ENCODE data around the gene RESP18.

Gene RESP18

DNA sequence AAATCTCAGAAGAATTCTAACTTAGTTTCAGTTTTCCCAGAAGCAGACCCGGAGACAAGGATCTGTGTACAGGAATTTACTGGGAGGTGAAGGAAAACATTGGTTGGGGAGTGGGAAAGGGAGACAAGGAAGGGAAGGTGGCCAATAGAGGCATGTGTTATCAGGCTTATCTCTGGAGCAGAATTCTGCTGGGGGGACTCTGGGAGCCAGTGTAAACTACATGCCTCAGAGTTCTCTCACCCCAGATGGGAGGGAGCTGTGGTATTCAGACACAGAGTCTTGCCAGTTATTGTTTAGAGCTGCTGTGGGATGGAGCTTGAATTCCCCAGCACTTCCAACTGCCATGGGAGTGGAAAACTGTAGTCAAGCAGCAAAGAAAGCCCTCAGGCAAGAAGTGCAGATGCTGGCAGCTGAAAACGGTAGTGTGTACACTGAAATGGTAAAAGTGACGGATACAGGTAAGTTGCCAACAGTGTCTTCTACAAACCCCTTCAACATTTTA is 36.2 kb upstream of the RESP18 start (continued):
- TF ChIP-seq ZNF202 (tag by site-specific recombination; IDR thresholded peaks at IDR 0.05; ENCODE audit: borderline replicate concordance) (no peak), SP7 (tag by site-specific recombination; IDR thresholded peaks at IDR 0.05) (no peak), MEIS1 (CRISPR knock-in tag; IDR thresholded peaks at IDR 0.05; ENCODE audit: borderline replicate concordance) (no peak)
- TF ChIP-seq, protein P1, sequence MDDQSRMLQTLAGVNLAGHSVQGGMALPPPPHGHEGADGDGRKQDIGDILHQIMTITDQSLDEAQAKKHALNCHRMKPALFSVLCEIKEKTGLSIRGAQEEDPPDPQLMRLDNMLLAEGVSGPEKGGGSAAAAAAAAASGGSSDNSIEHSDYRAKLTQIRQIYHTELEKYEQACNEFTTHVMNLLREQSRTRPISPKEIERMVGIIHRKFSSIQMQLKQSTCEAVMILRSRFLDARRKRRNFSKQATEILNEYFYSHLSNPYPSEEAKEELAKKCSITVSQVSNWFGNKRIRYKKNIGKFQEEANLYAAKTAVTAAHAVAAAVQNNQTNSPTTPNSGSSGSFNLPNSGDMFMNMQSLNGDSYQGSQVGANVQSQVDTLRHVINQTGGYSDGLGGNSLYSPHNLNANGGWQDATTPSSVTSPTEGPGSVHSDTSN (CRISPR knock-in tag; IDR thresholded peaks at IDR 0.05), result no peak
- TF ChIP-seq, protein P2, sequence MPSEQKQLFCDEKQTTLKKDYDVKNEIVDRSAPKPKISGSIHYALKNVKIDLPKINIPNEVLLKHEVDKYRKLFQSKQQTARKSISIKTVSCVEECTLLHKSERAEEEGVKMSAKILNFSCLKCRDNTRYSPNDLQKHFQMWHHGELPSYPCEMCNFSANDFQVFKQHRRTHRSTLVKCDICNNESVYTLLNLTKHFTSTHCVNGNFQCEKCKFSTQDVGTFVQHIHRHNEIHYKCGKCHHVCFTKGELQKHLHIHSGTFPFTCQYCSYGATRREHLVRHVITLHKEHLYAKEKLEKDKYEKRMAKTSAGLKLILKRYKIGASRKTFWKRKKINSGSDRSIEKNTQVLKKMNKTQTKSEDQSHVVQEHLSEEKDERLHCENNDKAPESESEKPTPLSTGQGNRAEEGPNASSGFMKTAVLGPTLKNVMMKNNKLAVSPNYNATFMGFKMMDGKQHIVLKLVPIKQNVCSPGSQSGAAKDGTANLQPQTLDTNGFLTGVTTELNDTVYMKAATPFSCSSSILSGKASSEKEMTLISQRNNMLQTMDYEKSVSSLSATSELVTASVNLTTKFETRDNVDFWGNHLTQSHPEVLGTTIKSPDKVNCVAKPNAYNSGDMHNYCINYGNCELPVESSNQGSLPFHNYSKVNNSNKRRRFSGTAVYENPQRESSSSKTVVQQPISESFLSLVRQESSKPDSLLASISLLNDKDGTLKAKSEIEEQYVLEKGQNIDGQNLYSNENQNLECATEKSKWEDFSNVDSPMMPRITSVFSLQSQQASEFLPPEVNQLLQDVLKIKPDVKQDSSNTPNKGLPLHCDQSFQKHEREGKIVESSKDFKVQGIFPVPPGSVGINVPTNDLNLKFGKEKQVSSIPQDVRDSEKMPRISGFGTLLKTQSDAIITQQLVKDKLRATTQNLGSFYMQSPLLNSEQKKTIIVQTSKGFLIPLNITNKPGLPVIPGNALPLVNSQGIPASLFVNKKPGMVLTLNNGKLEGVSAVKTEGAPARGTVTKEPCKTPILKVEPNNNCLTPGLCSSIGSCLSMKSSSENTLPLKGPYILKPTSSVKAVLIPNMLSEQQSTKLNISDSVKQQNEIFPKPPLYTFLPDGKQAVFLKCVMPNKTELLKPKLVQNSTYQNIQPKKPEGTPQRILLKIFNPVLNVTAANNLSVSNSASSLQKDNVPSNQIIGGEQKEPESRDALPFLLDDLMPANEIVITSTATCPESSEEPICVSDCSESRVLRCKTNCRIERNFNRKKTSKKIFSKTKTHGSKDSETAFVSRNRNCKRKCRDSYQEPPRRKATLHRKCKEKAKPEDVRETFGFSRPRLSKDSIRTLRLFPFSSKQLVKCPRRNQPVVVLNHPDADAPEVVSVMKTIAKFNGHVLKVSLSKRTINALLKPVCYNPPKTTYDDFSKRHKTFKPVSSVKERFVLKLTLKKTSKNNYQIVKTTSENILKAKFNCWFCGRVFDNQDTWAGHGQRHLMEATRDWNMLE (tag by site-specific recombination; conservative IDR thresholded peaks at IDR 0.05; ENCODE audit: low read depth), result no peak
- TF ChIP-seq, protein P3, sequence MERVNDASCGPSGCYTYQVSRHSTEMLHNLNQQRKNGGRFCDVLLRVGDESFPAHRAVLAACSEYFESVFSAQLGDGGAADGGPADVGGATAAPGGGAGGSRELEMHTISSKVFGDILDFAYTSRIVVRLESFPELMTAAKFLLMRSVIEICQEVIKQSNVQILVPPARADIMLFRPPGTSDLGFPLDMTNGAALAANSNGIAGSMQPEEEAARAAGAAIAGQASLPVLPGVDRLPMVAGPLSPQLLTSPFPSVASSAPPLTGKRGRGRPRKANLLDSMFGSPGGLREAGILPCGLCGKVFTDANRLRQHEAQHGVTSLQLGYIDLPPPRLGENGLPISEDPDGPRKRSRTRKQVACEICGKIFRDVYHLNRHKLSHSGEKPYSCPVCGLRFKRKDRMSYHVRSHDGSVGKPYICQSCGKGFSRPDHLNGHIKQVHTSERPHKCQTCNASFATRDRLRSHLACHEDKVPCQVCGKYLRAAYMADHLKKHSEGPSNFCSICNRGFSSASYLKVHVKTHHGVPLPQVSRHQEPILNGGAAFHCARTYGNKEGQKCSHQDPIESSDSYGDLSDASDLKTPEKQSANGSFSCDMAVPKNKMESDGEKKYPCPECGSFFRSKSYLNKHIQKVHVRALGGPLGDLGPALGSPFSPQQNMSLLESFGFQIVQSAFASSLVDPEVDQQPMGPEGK (tag by site-specific recombination; IDR thresholded peaks at IDR 0.05), result 0 out of 2 replicates have a peak, but pooled peaks have one; percentile 11

DNA sequence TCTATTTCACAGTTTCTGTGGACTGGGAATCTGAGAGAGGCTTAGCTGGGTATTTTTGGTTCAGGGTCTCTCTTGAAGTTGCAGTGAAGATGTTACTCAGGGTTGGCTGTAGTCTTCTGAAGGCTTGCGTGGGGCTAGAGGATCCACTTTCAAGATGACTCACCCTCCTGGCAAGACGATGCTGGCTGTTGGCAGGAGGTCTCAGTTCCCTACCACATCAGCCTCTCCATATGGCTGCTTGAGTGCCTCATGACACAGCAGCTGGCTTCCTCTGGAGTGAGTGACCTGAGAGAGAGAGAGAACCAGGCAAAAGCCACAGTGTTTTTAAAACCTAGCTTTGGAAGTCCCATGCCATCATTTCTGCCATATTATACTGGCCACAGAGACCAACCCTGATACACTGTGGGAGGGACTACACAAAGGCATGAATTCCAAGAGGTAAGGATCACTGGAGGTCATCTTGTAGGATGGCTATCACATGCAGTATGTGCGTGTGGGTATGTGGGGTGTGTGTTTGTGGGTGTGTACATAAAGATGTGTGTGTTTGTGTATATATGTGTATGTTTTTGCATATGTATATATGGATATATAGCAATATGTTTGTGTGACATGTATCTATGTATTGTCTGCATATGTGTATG is 30.1 kb upstream of the RESP18 start:
- Histone ChIP-seq H3K36me3 (ENCODE audit: control insufficient read depth in 2 of 2, insufficient read depth in 1 of 2, low read length in 2 of 2) (no peaks in the 10 kb centered on the region), H3K4me3 (ENCODE audit: low read depth, low read length) (no peak overlapping the region), H3K27ac (ENCODE audit: extremely low read depth, low read depth, low read length) (no peak overlapping the region), H3K9me3 (ENCODE audit: control insufficient read depth, insufficient read depth, low read depth, low read length) (no peaks in the 10 kb centered on the region), H3K4me1 (ENCODE audit: control insufficient read depth, insufficient read depth, low read length) (peaks cover 7% of the 10 kb centered on the region)
- ChIA-PET POLR2A (no interaction called here), CTCF (interaction anchor here (0.6 to 0.8 kb wide), 4 partner anchors 51 to 352 kb away, joined by 3 to 4 read pairs (median 4); no protein-coding TSS in a partner anchor)
- TF ChIP-seq OVOL3 (tag by site-specific recombination; IDR thresholded peaks at IDR 0.05), result no peak
- TF ChIP-seq, protein P4, sequence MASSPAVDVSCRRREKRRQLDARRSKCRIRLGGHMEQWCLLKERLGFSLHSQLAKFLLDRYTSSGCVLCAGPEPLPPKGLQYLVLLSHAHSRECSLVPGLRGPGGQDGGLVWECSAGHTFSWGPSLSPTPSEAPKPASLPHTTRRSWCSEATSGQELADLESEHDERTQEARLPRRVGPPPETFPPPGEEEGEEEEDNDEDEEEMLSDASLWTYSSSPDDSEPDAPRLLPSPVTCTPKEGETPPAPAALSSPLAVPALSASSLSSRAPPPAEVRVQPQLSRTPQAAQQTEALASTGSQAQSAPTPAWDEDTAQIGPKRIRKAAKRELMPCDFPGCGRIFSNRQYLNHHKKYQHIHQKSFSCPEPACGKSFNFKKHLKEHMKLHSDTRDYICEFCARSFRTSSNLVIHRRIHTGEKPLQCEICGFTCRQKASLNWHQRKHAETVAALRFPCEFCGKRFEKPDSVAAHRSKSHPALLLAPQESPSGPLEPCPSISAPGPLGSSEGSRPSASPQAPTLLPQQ (tag by site-specific recombination; IDR thresholded peaks at IDR 0.05), result peak; percentile 48; the same call in 1 of the 2 replicates
- 0 out of 2 replicates have a peak, but pooled peaks have one; percentile 34 for TF ChIP-seq GLIS2 (tag by site-specific recombination; IDR thresholded peaks at IDR 0.05)
- TF ChIP-seq ZNF629 (tag by site-specific recombination; IDR thresholded peaks at IDR 0.05), result peak; percentile 38; the same call in 1 of the 2 replicates
- TF ChIP-seq ZNF366 (tag by site-specific recombination; conservative IDR thresholded peaks at IDR 0.05), result peak; percentile 82
- peak; percentile 41 for TF ChIP-seq ZFHX2 (tag by site-specific recombination; conservative IDR thresholded peaks at IDR 0.05)
- no peak for TF ChIP-seq ZNF341 (tag by site-specific recombination; IDR thresholded peaks at IDR 0.05; ENCODE audit: low read depth)
- no peak for TF ChIP-seq FEZF1 (tag by site-specific recombination; IDR thresholded peaks at IDR 0.05)
- TF ChIP-seq TCF7L2 (IDR thresholded peaks at IDR 0.05; ENCODE audit: borderline replicate concordance, low read depth, low read length), result no peak
- no peak for TF ChIP-seq ZNF221 (tag by site-specific recombination; IDR thresholded peaks at IDR 0.05; ENCODE audit: borderline replicate concordance)
- TF ChIP-seq, protein P5, sequence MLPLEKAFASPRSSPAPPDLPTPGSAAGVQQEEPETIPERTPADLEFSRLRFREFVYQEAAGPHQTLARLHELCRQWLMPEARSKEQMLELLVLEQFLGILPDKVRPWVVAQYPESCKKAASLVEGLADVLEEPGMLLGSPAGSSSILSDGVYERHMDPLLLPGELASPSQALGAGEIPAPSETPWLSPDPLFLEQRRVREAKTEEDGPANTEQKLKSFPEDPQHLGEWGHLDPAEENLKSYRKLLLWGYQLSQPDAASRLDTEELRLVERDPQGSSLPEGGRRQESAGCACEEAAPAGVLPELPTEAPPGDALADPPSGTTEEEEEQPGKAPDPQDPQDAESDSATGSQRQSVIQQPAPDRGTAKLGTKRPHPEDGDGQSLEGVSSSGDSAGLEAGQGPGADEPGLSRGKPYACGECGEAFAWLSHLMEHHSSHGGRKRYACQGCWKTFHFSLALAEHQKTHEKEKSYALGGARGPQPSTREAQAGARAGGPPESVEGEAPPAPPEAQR (tag by site-specific recombination; IDR thresholded peaks at IDR 0.05), result no peak
- TF ChIP-seq ZNF600 (tag by site-specific recombination; IDR thresholded peaks at IDR 0.05), result peak; percentile 91
- TF ChIP-seq GFI1B (tag by site-specific recombination; IDR thresholded peaks at IDR 0.05), result no peak
- no peak for TF ChIP-seq ZNF544 (tag by site-specific recombination; IDR thresholded peaks at IDR 0.05)
- TF ChIP-seq, protein P6, sequence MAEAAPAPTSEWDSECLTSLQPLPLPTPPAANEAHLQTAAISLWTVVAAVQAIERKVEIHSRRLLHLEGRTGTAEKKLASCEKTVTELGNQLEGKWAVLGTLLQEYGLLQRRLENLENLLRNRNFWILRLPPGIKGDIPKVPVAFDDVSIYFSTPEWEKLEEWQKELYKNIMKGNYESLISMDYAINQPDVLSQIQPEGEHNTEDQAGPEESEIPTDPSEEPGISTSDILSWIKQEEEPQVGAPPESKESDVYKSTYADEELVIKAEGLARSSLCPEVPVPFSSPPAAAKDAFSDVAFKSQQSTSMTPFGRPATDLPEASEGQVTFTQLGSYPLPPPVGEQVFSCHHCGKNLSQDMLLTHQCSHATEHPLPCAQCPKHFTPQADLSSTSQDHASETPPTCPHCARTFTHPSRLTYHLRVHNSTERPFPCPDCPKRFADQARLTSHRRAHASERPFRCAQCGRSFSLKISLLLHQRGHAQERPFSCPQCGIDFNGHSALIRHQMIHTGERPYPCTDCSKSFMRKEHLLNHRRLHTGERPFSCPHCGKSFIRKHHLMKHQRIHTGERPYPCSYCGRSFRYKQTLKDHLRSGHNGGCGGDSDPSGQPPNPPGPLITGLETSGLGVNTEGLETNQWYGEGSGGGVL (tag by site-specific recombination; IDR thresholded peaks at IDR 0.05), result no peak
- peak; percentile 67; the same call in 1 of the 2 replicates for TF ChIP-seq ZEB2 (tag by site-specific recombination; IDR thresholded peaks at IDR 0.05)
- no peak for TF ChIP-seq ZNF202 (tag by site-specific recombination; IDR thresholded peaks at IDR 0.05; ENCODE audit: borderline replicate concordance)

Measured in HEK293 (cell line).